ENCODE results near the gene HTR2C.

DNA sequence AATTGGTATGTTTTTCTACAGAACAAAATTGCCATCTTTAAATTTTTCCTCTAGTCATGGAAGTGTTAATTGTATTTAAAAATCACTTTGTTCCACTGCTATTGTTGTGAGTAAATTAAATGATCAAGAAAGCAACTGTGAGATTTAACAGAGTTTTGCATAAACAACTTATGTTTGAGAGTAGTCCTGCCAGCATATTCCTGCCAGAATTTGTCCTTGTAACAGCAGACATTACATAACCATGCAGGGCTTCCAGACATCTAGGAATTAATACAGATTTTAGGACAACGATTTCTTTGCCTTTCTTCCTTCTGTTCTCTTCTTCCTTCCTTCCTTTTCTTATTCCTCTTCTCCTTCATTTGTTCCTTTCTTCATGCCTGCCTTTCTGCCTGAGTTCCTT is 125.5 kb downstream of the HTR2C start:
- TF ChIP-seq, protein P1, sequence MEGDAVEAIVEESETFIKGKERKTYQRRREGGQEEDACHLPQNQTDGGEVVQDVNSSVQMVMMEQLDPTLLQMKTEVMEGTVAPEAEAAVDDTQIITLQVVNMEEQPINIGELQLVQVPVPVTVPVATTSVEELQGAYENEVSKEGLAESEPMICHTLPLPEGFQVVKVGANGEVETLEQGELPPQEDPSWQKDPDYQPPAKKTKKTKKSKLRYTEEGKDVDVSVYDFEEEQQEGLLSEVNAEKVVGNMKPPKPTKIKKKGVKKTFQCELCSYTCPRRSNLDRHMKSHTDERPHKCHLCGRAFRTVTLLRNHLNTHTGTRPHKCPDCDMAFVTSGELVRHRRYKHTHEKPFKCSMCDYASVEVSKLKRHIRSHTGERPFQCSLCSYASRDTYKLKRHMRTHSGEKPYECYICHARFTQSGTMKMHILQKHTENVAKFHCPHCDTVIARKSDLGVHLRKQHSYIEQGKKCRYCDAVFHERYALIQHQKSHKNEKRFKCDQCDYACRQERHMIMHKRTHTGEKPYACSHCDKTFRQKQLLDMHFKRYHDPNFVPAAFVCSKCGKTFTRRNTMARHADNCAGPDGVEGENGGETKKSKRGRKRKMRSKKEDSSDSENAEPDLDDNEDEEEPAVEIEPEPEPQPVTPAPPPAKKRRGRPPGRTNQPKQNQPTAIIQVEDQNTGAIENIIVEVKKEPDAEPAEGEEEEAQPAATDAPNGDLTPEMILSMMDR (conservative IDR thresholded peaks at IDR 0.05 in 1 of 2, IDR thresholded peaks at IDR 0.05 in 1 of 2; ENCODE audit: extremely low read depth in 1 of 2, insufficient read depth in 1 of 2, low read depth in 1 of 2, low read length in 2 of 2) = no peak
- TF ChIP-seq EZH2 (IDR thresholded peaks at IDR 0.05; ENCODE audit: borderline replicate concordance, low read length) = no peak

All from mammary epithelial cell (primary cell).